ENCODE measurements around the gene ZXDC.
A peak's percentile ranks its signal among the peaks of the same experiment; 100 is the strongest.

The ZXDC gene, protein sequence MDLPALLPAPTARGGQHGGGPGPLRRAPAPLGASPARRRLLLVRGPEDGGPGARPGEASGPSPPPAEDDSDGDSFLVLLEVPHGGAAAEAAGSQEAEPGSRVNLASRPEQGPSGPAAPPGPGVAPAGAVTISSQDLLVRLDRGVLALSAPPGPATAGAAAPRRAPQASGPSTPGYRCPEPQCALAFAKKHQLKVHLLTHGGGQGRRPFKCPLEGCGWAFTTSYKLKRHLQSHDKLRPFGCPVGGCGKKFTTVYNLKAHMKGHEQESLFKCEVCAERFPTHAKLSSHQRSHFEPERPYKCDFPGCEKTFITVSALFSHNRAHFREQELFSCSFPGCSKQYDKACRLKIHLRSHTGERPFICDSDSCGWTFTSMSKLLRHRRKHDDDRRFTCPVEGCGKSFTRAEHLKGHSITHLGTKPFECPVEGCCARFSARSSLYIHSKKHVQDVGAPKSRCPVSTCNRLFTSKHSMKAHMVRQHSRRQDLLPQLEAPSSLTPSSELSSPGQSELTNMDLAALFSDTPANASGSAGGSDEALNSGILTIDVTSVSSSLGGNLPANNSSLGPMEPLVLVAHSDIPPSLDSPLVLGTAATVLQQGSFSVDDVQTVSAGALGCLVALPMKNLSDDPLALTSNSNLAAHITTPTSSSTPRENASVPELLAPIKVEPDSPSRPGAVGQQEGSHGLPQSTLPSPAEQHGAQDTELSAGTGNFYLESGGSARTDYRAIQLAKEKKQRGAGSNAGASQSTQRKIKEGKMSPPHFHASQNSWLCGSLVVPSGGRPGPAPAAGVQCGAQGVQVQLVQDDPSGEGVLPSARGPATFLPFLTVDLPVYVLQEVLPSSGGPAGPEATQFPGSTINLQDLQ

DNA sequence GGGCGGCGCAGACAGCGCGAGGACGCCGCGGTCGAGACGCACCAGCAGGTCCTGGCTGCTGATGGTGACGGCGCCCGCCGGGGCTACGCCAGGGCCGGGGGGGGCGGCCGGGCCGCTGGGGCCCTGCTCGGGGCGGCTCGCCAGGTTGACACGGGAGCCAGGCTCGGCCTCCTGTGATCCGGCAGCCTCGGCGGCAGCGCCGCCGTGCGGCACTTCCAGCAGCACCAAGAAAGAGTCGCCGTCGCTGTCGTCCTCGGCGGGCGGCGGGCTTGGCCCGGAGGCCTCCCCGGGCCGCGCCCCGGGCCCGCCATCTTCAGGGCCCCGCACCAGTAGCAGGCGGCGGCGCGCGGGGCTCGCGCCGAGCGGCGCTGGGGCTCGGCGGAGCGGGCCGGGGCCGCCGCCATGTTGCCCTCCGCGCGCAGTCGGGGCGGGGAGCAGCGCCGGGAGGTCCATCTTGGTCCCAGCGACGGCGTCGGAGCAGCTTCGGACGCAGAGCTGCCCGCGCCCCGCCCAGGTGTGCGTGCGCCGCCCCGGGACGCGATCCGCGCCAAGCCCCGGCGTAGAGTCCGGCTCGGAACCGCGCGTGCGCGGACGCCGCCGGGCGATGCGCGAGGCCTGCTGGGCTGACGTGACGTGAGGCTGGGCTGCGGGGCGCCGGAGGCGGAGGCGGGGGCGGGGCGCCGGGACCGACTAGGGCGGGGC, at the start of gene ZXDC:
Gene ZXDC (minus strand): TSS at position 479 of the 702 bp plus-strand sequence. CDS start 26 bp downstream, at position 453.
- DNase-seq, result peak; percentile 93

DNA sequence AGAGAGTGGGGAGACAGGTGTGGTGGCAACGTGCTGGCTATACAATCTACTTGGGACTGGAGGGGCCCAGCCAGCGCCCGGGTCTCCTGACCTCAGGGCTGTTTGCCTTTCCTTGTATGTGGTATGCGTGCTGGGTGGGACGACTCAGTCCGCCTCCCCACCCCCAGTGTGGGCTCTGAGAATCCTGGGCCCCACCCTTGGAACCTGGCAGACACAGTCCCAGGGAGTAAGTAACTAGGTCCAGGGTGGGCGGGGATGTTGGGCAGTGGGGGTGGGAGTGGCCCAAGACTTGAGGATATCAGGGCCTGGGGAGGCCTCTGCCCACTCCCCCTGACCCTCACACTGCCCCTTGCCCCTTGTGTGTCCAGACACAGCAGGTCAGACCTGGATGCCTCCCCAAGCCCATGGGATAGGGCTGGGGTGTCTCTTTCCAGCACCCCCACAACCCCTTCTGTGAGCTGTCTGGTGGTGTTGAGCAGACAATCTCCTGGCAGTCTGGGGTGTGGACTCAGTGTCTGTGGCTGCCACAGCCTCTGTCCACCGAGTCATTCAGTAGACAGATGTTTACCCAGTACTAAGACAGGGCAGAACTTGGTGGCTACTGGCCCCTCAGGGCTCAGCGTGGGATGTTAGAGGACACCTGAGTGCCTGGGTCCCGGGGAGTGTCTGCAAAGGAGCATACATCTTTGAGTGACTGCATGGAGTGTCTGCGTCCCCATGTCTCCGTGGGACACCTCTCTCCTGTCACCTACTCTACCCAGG, 49.6 kb upstream of the ZXDC start:
- no peak for DNase-seq

DNA sequence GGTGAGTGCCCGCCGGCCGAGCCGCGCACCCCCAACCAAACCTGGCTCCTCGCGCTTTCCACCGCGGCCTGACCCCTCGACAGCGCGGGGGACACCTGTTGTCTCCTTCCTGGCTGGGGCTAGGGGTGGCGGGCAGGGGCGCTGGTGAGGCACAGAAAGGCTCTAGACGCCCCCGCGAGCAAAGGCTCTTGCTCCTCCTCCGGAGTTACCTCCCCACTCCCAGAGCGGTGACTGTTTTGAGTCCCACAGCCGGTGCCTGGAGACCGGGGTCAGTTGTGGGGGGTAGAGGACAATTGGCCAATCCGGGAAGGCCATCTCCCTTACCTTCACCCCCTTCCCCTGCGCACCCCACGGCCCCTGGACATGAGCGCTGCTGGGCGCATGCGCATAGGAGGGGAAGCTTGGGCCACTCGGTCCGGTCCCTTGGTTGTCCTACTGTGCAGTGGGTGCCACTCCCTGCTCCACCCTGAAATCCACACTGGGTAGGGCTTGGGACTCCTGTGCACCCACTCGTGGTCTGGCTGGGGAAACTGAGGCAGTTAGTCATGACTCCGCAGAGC, 48.8 kb upstream of the ZXDC start:
- DNase-seq, result peak; percentile 29

DNA sequence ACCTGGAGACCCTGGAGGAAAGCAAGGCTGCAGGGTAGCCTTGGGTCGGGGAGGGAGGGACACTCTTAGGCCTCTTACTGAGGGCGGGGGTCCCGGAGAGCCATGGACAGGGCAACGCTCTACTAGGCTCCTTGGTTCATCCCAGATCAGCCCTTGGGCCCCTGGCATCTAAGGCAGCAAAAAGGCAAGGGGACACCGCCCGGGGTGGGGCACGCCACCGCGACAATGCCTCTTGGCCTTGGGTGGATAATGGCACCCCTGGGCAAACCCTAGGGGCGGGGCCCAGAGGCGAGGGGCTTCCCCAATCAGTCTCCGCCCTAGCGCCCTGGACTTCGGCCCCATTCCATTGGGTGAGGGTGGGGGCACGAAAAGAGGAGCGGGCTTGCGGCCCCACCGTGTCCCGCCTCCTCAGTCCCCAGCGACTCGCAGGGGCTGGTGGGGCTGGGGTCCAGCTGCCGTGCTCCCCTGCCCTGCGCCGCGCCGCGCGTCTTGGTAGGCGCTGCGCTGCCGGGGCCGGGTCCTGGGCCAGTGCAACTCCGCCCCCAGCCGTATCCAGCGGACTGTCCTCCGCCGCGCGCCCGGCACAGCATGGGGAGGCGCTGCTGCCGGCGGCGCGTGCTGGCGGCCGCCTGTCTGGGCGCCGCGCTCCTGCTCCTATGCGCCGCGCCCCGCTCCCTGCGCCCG, 48.2 kb upstream of the ZXDC start, which contains the start of gene CHST13:
Gene CHST13 (plus strand): TSS at position 411 of the 684 bp plus-strand sequence. CDS start 178 bp downstream, at position 589.
- DNase-seq, result no peak

DNA sequence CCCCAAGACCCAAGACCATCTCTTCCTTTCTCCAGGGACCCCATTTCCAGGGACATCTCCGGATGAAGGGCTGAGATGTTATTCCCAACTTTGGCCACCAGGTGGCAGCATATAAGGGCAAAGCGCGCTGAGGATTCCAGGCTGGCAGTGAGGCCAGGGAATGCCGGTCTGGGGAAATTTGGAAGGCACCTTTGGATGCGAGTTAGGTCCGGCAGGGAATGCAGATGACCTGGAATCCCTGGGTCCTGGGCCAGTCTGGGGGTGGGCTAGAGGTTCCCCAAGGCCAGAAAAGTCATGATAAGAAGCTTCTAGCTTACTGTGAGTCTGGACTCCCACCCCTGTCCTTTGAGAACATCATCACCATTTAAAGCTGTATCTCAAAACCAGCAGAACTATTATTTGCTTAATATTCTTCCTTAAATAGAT, 46.7 kb upstream of the ZXDC start:
- peak; percentile 66 for DNase-seq

DNA sequence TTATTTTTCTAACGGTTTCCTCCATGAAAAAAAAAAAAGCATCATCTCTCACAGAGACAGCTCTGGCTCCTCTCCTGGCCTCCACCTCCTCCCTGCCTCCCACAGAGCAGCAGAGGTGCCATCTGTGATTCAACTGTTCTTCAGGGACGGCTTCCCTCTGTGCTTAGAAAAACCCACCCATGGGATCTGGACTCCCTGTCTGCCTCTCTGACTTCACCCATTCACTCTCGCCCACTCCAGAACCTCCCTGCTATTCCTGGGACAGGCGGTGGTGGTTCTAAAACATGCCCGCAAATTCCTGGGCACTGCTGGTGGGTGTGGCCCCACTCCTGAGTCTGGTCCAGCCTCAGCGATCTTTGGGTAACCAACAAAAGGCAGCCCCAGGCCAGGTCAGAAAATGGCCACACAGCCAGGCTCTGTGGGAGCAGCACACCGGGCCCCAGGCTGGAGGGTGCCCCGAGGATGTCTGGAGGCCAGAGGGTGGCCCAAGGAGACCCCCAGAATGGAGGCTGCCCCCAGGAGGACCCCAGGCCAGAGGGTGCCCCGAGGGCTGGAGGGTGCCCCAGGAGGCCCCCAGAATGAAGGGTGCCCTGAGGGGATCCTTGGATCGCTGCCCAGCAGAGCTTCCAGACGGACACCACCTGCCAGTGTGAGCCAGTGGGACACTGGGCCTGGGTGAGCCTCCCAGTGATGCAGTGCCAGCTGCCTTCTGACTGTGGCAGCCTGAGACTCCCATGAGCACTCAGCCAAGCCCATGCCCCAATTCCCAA, 45.6 kb upstream of the ZXDC start:
- DNase-seq, result no peak

DNA sequence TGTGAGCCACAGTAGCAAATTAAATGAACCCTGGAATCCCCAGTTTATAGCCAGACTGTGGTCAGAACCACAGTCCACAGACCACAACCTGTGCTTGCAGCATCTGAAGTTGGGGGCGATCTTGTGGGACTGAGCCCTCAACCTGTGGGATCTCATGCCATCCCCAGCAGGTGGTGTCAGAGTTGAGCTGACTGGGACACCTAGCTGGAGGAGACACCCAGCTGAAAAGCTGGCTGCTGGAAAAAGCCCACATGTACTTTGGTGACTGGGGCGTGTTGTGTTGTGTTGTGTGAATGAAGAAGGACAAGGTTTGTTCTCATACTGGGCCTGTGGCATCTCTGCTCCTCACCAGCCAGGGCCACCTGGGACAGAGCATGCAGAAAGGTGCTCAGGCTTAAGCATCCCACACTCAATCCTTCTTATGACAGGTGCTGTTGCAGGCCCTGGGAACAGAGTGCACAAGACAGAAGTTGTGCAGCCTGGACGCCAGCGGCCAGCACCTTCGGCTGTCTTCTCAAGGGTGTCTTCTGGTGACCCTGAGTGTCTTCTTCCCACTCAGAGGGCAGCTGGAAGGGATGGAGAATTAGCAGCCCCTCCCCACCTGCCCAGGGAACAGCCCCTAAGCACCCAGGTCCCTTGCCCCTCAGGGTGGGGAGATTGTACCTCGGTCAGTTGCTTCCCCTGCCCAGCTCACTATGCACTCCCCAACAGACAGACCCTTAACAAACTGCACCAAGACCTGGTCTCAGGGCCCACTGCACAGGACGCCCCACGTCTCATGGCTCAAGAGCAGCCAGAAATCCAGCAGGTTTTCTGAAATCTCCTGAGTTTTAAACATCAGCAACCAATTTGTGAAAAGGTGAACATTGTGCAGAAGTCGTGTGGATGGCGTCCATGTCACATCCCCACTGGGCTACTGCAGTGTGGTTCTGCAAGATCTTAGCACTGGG, 44.1 kb upstream of the ZXDC start:
- no peak for DNase-seq

DNA sequence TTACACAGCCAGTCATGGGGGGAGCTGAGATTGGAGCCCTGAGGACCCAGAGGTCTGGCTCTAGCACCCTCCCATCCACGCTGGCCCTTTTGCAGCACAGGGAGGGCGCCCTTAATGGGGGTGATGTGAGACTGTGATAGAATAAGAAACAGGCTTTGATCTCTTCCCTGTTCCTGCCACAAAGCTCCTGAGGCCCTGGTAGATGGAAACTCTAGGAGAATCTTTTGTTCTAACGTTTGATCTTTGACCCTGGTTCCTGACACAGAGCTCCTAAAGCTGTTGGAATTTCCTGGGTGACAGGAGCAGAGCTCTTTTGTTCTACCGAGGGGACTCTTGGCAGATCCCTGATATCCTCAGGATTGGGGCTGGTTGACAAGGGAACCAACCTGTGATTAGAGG, 43.1 kb upstream of the ZXDC start:
- DNase-seq, result no peak

DNA sequence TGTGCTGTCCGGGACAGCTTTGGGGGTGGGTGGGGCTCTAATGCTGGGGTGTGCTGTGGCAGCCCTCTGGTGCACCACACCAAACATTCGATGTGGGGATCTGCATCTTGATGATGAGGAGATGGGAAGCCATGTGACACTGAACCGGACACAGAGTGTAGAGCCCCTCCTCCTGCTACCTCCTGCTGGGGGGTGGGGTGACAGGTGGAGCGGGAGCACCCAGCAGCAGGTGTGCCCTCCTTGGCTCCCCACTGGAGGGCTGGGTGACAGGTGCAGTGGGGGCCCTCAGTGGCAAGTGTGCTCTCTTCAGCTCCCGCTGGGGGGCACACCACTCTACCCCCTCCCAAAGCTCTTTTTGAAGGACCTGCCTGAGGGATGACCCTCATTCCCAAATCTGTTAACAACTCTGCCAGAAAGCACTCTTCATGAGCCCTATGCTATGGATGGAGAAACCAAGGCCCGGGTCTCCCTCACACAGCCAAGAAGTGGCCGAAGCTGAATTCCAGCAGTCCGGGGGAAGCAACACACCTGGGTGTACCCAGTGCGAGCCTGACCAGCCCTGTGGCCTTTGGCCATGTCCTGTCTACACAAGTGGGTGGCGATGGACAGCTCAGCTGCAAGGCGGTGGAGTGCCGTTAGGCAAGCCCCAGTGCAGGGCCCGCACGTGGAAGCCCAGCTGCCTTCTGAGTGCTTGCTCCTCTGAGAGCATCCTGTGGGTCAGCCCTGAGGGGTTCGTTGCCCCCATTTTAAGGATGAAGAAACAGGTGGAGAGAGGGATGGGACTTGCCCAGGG, 42.5 kb upstream of the ZXDC start:
- no peak for DNase-seq

DNA sequence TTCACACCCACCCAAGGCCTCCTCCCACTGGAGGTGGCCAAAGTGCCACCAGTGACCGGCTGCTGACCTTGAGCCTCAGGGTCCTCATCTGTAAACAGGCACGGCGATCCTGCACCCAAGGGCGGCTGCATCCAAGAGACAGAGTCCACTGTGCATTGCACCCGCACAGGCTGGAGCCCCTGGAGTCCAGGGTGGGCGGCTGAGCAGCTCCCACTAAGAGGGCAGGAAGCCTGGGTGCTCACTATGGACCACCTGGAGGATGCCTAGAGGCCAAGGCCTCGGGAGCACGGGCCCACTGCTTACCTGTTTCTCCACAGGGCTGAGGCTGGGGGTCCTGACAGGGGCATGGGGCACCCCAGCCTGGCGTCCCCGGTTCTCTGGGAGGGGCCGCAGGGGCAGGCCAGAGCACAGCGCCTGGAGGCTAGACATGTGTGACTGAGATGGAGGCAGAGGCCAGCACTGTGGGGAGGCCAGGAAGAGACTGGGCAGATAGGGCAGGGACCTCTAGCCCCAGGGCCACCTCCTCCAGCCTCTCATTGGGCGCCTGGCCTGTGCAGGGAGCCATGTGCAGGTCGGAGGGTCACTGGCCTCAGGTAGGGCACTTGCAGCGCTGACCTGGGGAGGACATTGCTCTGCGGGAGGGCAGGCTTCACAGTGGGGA, 41.7 kb upstream of the ZXDC start, which contains the start of gene UROC1:
Gene UROC1 (minus strand): TSS at position 483 of the 661 bp plus-strand sequence. CDS start 54 bp downstream, at position 429.
- DNase-seq, result no peak

DNA sequence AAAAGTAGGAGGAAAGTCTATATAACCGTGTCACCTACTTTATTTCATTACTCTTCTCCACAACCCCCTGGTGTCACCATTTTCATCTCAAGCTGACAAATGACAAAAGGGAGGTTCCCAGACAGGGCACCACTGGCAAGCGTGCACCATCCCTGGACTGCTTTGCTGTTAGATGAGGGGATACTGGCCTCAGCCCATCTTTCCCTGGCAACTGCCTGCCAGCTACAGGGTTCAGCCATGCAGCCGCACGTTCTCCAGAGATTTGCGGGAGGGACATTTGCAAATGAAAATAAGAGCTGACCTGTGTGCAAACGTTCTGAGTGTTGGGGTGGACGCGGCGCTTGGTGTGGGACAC, 41.2 kb upstream of the ZXDC start:
- no peak for DNase-seq

DNA sequence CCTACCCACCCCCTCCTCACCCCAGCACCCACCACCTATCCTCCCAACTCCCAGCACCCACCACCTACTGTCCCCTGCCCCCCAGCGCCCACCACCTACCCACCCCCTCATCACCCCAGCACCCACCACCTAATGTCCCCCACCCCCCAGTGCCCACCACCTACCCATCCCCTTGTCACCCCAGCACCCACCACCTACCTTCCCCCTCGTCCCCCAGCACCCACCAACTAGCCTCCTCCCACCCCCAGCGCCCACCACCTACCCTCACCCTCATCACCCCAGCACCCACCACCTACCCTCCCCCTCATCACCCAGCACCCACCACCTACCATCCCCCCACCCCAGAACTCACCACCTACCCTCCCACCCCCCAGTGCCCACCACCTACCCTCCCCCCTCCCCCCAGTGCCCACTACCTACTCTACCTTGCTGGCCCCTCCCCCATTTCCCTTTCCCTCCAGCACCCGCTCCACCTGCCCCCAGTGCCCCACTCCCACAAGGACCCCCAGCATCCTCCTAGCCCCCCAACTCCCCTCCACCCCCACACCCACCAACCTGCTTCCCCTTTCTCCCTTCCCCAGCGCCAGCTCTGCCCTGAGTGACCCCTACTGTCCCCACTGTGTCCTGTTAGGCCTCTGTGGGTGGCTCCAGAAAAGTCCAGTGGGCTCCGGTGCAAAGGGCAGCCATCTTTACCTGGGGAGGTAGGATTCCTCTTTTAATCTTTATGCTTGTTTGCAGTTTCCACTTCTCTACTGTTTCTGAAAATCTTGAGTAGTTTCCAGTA, 40.7 kb upstream of the ZXDC start:
- no peak for DNase-seq

DNA sequence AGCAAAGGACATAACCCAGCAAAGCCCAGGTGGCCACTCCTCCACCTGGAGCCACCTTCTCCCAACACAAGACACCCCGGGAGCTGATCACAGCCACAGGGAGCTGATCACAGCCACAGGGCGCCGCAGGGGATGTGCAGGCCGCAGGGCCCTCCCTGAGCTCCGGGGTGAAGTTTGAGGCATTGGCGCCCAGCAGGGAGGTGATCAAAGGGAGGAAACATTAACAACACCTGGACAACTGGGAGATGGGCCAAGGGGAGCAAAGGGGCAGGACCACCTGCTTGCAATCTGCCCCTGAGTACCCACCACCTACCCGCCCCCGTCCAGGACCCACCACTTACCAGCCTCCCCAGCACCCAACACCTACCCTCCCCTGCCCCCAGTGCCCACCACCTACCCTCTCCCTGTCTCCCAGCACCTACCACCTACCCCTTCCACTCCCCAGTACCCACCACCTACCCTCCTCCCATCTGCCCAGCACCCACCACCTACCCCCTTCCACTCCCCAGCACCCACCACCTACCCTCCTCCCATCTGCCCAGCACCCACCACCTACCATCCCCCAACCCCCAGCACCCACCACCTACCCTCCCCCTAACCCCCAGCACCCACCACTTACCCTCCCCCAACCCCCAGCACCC, 39.5 kb upstream of the ZXDC start:
- no peak for DNase-seq

DNA sequence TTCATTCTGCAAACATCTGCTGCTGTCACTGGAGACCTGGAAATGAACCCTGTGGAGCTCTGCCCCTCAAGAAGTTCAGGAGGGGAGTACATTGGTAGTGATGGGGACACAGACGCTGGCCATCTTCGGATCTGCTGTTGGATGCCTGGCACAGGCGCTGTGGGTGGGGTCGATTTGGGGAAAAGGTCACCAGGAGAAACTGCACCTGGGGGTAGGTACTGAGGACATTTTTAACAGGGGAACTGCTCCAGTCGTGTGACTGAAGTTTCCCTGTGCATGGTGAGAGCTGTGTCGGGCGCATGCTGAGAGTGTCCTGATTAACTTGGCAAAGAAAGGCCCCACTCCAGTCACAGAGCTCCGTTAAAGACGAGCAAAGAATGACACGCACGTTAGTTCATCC, 38.5 kb upstream of the ZXDC start:
- no peak for DNase-seq

DNA sequence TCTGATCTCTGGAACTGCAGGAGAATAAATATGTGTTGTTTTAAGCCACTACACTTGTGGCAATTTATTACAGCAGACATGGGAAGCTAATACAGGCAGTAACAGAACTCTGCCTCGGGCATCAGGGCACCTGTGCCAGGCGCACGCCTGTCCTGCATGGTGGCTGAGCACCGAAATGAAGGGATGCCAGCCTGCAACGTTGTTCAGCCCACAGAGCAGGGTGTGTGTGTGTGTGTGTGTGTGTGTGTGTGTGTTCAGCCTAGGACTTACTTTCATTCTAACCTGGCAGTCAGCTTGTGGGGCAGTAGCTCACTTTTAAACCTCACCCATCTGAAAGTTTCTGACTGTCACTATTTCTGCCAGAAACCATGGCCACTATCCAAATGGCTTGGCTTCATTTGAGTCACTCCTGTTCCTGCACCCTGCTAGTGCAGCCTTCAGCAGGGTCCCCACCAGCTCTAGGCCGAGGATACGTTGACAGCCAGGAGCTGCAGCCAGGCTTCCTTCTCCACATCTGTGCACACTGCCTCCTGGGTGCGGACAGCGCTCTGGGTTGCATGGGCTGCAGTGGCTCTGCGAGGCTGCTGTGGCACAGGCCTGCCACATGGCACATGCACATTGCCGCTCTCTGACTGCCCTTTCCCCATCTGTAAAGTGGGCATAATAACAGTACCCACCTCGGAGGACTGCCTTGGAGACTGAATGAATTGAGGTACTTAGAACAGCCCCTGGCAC, 37.4 kb upstream of the ZXDC start:
- DNase-seq, result no peak

DNA sequence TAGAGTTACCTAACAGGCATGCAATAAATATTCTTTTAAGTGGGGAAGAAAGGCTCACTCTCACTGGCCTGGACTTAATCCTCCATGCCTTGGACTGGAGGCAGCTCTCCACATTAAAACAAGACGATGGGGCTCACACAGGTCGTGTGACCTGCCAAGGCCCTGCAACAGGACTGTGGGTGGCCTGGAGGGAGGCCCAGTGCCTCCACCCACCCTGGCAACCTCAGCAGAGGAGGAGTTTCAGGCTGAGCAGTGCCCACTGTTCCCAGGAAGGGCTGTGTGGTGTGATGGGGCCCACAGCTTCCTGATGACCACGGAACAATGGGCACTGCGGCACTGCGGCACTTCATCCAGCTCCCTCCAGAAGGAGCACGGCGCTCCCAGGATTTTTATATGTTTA, 36.3 kb upstream of the ZXDC start:
- no peak for DNase-seq

Measured in stimulated activated CD8-positive, alpha-beta memory T cell treated with anti-CD3 and anti-CD28 coated beads, Interleukin-4, amount 100 ng/mL, for 48 hours (primary cell).